Smooth muscle cell of the brain vasculature (primary cell): ENCODE measurements around the gene CLSTN1.
"Not testable (repeated sequence)": the region's sequence is repeated elsewhere in the genome, so short reads cannot be mapped to it uniquely, and the experiment has no call there.

ENCODE experiments used
- DNase-seq: peaks from one replicate; pipeline ENCODE4 v3.0.0-alpha.2; 2012; ENCODE audit warnings: low read depth, low spot score

Gene CLSTN1

GRCh38 chr1:9714257-9714718 lies 109.5 kb downstream of the CLSTN1 start:
- no peak for DNase-seq

GRCh38 chr1:9712767-9713166 lies 111.0 kb downstream of the CLSTN1 start:
- not testable (repeated sequence) for DNase-seq

- DNase-seq: no peak
These were observed 112.2 kb downstream of the CLSTN1 start for GRCh38 chr1:9711466-9712020.

- DNase-seq: no peak
These were observed 113.7 kb downstream of the CLSTN1 start for GRCh38 chr1:9710037-9710436.

- DNase-seq: no peak
These were observed 117.6 kb downstream of the CLSTN1 start for GRCh38 chr1:9706178-9706577.

GRCh38 chr1:9705337-9706093 lies 118.2 kb downstream of the CLSTN1 start:
- DNase-seq: no peak

- DNase-seq: no peak
These were observed 120.1 kb downstream of the CLSTN1 start for GRCh38 chr1:9703681-9704080.

- no peak for DNase-seq
These were observed 120.6 kb downstream of the CLSTN1 start for GRCh38 chr1:9703165-9703509.

- no peak for DNase-seq
These were observed 122.1 kb downstream of the CLSTN1 start for GRCh38 chr1:9701665-9702064.

- no peak for DNase-seq
These were observed 123.4 kb downstream of the CLSTN1 start for GRCh38 chr1:9700340-9700739.

GRCh38 chr1:9699361-9699760 lies 124.4 kb downstream of the CLSTN1 start:
- no peak for DNase-seq

- DNase-seq: no peak
These were observed 127.0 kb downstream of the CLSTN1 start for GRCh38 chr1:9696793-9697192.

- DNase-seq: no peak
These were observed 132.1 kb downstream of the CLSTN1 start for GRCh38 chr1:9691691-9692090.

GRCh38 chr1:9691108-9691445 lies 132.7 kb downstream of the CLSTN1 start:
- no peak for DNase-seq

GRCh38 chr1:9690440-9691107 lies 133.2 kb downstream of the CLSTN1 start:
- no peak for DNase-seq

- DNase-seq: no peak
These were observed 133.8 kb downstream of the CLSTN1 start for GRCh38 chr1:9689971-9690381.

- no peak for DNase-seq
These were observed 134.6 kb downstream of the CLSTN1 start for GRCh38 chr1:9689011-9689706.

- no peak for DNase-seq
These were observed 135.2 kb downstream of the CLSTN1 start for GRCh38 chr1:9688599-9688998.

- no peak for DNase-seq
These were observed 135.7 kb downstream of the CLSTN1 start for GRCh38 chr1:9687874-9688582.

- no peak for DNase-seq
These were observed 136.5 kb downstream of the CLSTN1 start for GRCh38 chr1:9687120-9687873.

GRCh38 chr1:9684801-9685200 lies 139.0 kb downstream of the CLSTN1 start:
- no peak for DNase-seq
